ENCODE measurements around the gene PACRG. TPM values are rescaled to one million over a fixed set of nuclear protein-coding genes. Genes with fewer than 3 reads are reported as not detected.
A peak's percentile ranks its signal among the peaks of the same experiment; 100 is the strongest.

PACRG gene
- total and polyA plus RNA-seq, 12 donors, result 2.1 to 34.6 (median 10.0) TPM

GRCh38 chr6:162701551-162701950 lies 26.2 kb upstream of the PACRG start:
- Histone ChIP-seq H3K36me3 (no peaks in the 10 kb centered on the region), H3K9me3 (no peaks in the 10 kb centered on the region), H3K4me1 (peaks cover 0 to 22% (median 13%) of the 10 kb centered on the region in 9 donors), H3K27me3 (no peaks in the 10 kb centered on the region), H3K27ac (no peak overlapping the region), H3K4me3 (no peak overlapping the region)
- WGBS, 2 donors, result 95 to 96% methylated on average over 1 of the region's 1 CpG
- DNase-seq (no peak), ATAC-seq (no peak)
- intact Hi-C loops (cut with DNase I), result no loop called here
- no peak for TF ChIP-seq CTCF (IDR thresholded peaks at IDR 0.05)

GRCh38 chr6:162702446-162702845 lies 25.3 kb upstream of the PACRG start:
- 82 to 87% methylated on average over 2 of the region's 2 CpGs for WGBS, 2 donors
- intact Hi-C loops (cut with DNase I), result no loop called here

GRCh38 chr6:162704001-162704400 lies 23.8 kb upstream of the PACRG start:
- peak in 1 of 8 donors; percentile 45 for ATAC-seq
- Histone ChIP-seq H3K27ac (no peak overlapping the region), H3K36me3 (no peaks in the 10 kb centered on the region), H3K27me3 (no peaks in the 10 kb centered on the region), H3K9me3 (no peaks in the 10 kb centered on the region), H3K4me3 (no peak overlapping the region), H3K4me1 (peaks cover 0 to 27% (median 16%) of the 10 kb centered on the region in 9 donors)
- WGBS, 2 donors, result 94 to 99% methylated on average over 4 of the region's 4 CpGs
- TF ChIP-seq CTCF (IDR thresholded peaks at IDR 0.05), result no peak
- intact Hi-C loops (cut with DNase I), result no loop called here
- DNase-seq, result no peak

More at GRCh38 chr6:162702446-162702845, 25.3 kb upstream of the PACRG start:
- Histone ChIP-seq H3K27me3 (no peaks in the 10 kb centered on the region), H3K4me3 (no peak overlapping the region), H3K4me1 (peaks cover 0 to 27% (median 16%) of the 10 kb centered on the region in 9 donors), H3K36me3 (no peaks in the 10 kb centered on the region), H3K9me3 (no peaks in the 10 kb centered on the region), H3K27ac (no peak overlapping the region)
- no peak for DNase-seq
- no peak for TF ChIP-seq CTCF (IDR thresholded peaks at IDR 0.05)
- ATAC-seq, result no peak

GRCh38 chr6:162705736-162706135 lies 22.0 kb upstream of the PACRG start:
- Histone ChIP-seq H3K9me3 (no peaks in the 10 kb centered on the region), H3K4me1 (peaks cover 0 to 32% (median 19%) of the 10 kb centered on the region in 9 donors), H3K36me3 (no peaks in the 10 kb centered on the region), H3K4me3 (peak overlapping the region in 5 of 10 donors; percentile 7 to 28 (median 17)), H3K27ac (peak overlapping the region in 9 of 10 donors; percentile 30 to 86 (median 77)), H3K27me3 (no peaks in the 10 kb centered on the region)
- DNase-seq (no peak), ATAC-seq (peak in 1 of 8 donors; percentile 45)
- no peak for TF ChIP-seq CTCF (IDR thresholded peaks at IDR 0.05)
- intact Hi-C loops (cut with DNase I), result loop anchor here in 1 of 10 donors (2.0 kb wide), 1 partner anchor 21 kb away; the partner anchor contains the start of genes PACRG and PRKN
- 49 to 61% methylated on average over 4 of the region's 4 CpGs for WGBS, 2 donors

Data from heart right ventricle (tissue), 16 donors.